ENCODE results near the gene CDKN2B-AS1. TPM values are rescaled to one million over a fixed set of nuclear protein-coding genes. Genes with fewer than 3 reads are reported as not detected.
A peak's percentile ranks its signal among the peaks of the same experiment; 100 is the strongest.

Gene CDKN2B-AS1
- polyA plus RNA-seq, 1 donor from 2014 or later: not detected

GRCh38 chr9:21969011-21969940 lies 25.3 kb upstream of the CDKN2B-AS1 start:
- Histone ChIP-seq H3K9me2 (ENCODE audit: insufficient read depth, low read length) (no peaks in the 10 kb centered on the region), H3K36me3 (ENCODE audit: insufficient read depth, low read length) (no peaks in the 10 kb centered on the region), H3K9ac (ENCODE audit: low read length) (no peak overlapping the region), H2AFZ (ENCODE audit: low read depth, low read length) (no peak overlapping the region), H3F3A (ENCODE audit: insufficient read depth, low read length, poor library complexity, severe bottlenecking) (no peaks in the 10 kb centered on the region), H3K79me2 (replicated peaks; ENCODE audit: insufficient read depth, low read length) (no peaks in the 10 kb centered on the region), H3K27ac (ENCODE audit: low read length) (no peak overlapping the region), H3K4me2 (ENCODE audit: low read length) (no peak overlapping the region), H3K27me3 (ENCODE audit: insufficient read depth, low read depth, low read length) (peaks cover 100% of the 10 kb centered on the region), H3K9me3 (ENCODE audit: low read length) (peaks cover 7% of the 10 kb centered on the region), H3K4me3 (ENCODE audit: low read length) (peak overlapping the region; percentile 41), H4K20me1 (ENCODE audit: insufficient read depth) (no peaks in the 10 kb centered on the region)
- TF ChIP-seq TAF1 (IDR thresholded peaks at IDR 0.05; ENCODE audit: low read depth) (no peak), SMC3 (conservative IDR thresholded peaks at IDR 0.05; ENCODE audit: poor library complexity) (no peak), EZH2 (IDR thresholded peaks at IDR 0.05; ENCODE audit: borderline replicate concordance, insufficient read depth, low read length, poor library complexity, severe bottlenecking) (peak; percentile 13), MXI1 (conservative IDR thresholded peaks at IDR 0.05; ENCODE audit: poor library complexity, severe bottlenecking) (no peak), RAD21 (conservative IDR thresholded peaks at IDR 0.05) (no peak)

DNA sequence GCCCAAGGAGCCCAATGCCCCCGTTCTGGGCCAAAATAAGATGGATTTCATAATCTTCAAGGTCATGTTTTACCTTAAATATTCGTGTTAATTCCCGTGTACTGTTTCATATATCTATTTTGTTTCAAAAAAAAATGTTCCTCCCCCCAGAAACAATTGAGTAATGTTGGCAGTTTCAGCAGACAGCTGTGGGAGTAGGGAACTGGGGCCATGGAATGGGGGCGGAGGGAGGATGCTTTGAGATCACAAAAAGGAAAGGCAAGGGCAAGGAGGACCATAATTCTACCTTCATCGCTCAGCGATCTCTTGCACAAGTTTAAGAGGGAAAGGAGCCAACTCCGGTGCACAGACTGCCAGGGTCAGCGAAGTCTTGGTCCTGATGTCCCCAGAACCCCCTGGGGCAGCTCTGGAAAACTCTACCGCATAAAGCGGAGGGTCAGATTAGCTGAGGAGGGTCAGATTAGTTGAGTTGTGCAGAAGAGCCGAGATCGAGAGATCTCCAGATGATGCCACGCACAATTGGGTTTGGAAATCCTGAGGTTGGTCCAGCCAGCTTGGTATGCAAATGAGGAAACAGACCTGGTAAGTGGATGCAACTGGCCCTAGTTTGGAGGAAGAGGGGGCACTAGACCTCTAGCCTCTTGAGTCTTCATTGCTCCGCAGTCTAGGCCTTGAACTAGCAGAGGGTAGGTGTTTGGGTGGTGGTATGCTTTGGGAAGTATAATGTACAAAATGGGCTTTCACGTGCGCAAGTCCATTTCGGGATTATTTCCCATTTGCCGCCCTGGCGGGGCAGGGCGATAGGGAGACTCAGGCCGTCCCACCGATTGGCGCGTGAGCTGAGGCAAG lies 24.4 kb upstream of the CDKN2B-AS1 start:
- H3K9me2 ChIP-seq (ENCODE audit: insufficient read depth, low read length): no peaks in the 10 kb centered on the region
- H3F3A ChIP-seq (ENCODE audit: insufficient read depth, low read length, poor library complexity, severe bottlenecking): no peaks in the 10 kb centered on the region
- peaks cover 100% of the 10 kb centered on the region for H3K27me3 ChIP-seq (ENCODE audit: insufficient read depth, low read depth, low read length)
- no peak overlapping the region for H3K4me3 ChIP-seq (ENCODE audit: low read length)
- peaks cover 7% of the 10 kb centered on the region for H3K9me3 ChIP-seq (ENCODE audit: low read length)
- no peaks in the 10 kb centered on the region for H3K79me2 ChIP-seq (replicated peaks; ENCODE audit: insufficient read depth, low read length)
- TF ChIP-seq TAF1 (IDR thresholded peaks at IDR 0.05; ENCODE audit: low read depth) (no peak), POLR2AphosphoS5 (IDR thresholded peaks at IDR 0.05) (no peak), CTCF (IDR thresholded peaks at IDR 0.05; ENCODE audit: poor library complexity, severe bottlenecking) (no peak), RAD21 (conservative IDR thresholded peaks at IDR 0.05) (no peak), MXI1 (conservative IDR thresholded peaks at IDR 0.05; ENCODE audit: poor library complexity, severe bottlenecking) (no peak), SMC3 (conservative IDR thresholded peaks at IDR 0.05; ENCODE audit: poor library complexity) (no peak), EZH2 (IDR thresholded peaks at IDR 0.05; ENCODE audit: borderline replicate concordance, insufficient read depth, low read length, poor library complexity, severe bottlenecking) (no peak), EP300 (conservative IDR thresholded peaks at IDR 0.05; ENCODE audit: poor library complexity, severe bottlenecking) (no peak)
- TF ChIP-seq, protein P1, sequence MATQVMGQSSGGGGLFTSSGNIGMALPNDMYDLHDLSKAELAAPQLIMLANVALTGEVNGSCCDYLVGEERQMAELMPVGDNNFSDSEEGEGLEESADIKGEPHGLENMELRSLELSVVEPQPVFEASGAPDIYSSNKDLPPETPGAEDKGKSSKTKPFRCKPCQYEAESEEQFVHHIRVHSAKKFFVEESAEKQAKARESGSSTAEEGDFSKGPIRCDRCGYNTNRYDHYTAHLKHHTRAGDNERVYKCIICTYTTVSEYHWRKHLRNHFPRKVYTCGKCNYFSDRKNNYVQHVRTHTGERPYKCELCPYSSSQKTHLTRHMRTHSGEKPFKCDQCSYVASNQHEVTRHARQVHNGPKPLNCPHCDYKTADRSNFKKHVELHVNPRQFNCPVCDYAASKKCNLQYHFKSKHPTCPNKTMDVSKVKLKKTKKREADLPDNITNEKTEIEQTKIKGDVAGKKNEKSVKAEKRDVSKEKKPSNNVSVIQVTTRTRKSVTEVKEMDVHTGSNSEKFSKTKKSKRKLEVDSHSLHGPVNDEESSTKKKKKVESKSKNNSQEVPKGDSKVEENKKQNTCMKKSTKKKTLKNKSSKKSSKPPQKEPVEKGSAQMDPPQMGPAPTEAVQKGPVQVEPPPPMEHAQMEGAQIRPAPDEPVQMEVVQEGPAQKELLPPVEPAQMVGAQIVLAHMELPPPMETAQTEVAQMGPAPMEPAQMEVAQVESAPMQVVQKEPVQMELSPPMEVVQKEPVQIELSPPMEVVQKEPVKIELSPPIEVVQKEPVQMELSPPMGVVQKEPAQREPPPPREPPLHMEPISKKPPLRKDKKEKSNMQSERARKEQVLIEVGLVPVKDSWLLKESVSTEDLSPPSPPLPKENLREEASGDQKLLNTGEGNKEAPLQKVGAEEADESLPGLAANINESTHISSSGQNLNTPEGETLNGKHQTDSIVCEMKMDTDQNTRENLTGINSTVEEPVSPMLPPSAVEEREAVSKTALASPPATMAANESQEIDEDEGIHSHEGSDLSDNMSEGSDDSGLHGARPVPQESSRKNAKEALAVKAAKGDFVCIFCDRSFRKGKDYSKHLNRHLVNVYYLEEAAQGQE (IDR thresholded peaks at IDR 0.05; ENCODE audit: borderline replicate concordance): no peak
- H3K36me3 ChIP-seq (ENCODE audit: insufficient read depth, low read length): no peaks in the 10 kb centered on the region
- H4K20me1 ChIP-seq (ENCODE audit: insufficient read depth): no peaks in the 10 kb centered on the region
- no peak overlapping the region for H3K9ac ChIP-seq (ENCODE audit: low read length)
- no peak overlapping the region for H2AFZ ChIP-seq (ENCODE audit: low read depth, low read length)
- H3K27ac ChIP-seq (ENCODE audit: low read length): no peak overlapping the region
- H3K4me2 ChIP-seq (ENCODE audit: low read length): no peak overlapping the region

All from neural cell (in vitro differentiated cells).